ENCODE measurements around the gene GAS6. TPM values are rescaled to one million over a fixed set of nuclear protein-coding genes. Genes with fewer than 3 reads are reported as not detected.

The GAS6 gene
- total RNA-seq, 2 donors from 2014 or later: 83.0 to 145 TPM

- DNase-seq (no peak), ATAC-seq (no peak)
- Histone ChIP-seq H3K4me3 (no peak overlapping the region), H3K9me3 (no peaks in the 10 kb centered on the region), H3K36me3 (replicated peaks in 1 of 2; ENCODE audit: insufficient read depth in 1 of 2, low read depth in 2 of 2) (peaks cover 0 to 3% of the 10 kb centered on the region in 2 donors), H3K4me1 (peaks cover 47% of the 10 kb centered on the region), H3K27me3 (no peaks in the 10 kb centered on the region), H3K27ac (peak overlapping the region in 3 of 4 donors; percentile 81 to 89 (median 86))
- TF ChIP-seq POLR2A (IDR thresholded peaks at IDR 0.05) (no peak), CTCF (IDR thresholded peaks at IDR 0.05) (no peak)
- 79% methylated on average over 8 of the region's 8 CpGs; no CpG with 5 or more reads in 1 of the 2 donors for WGBS, 2 donors
- intact Hi-C loops (cut with DNase I): no loop called here
These were observed 25.1 kb downstream of the GAS6 start for GRCh38 chr13:113838711-113839201.

DNA sequence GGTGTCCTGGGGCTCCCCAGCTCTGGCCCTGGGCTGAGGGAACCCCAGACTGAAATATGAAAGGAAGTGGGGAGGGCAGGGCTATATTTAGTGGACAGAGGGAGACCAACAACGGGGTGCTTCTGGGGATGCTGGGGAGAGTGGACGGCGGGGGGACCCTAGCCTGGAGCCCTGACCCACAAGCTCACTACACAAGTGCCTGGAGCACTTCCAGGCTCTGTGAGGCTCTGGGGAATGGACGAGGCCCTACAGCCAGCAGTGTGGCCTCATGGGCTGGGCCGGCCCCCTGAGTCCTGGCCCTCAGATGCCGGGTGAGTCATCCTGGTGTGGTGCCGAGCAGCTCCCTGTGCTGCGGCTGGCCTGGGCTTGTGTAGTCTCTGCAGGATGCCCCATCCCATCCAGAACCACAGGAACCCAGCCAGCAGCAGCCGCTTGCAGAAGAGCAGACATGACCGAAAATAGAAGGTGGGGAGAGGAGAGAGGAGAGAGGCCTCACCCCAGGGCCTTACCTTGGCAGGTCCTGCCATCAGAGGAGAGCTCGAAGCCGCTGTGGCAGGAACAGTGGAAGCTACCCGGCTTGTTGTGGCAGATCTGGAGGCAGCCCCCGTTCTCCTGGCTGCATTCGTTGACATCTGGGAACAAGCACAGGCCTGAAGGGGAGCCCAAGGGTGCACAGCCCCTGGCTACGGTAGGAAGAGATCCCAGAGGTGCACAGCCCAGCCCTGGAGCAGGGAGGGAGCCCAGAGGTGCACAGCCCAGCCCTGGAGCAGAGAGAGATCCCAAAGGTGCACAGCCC is 26.1 kb downstream of the GAS6 start:
- ATAC-seq (peak; percentile 82), DNase-seq (peak; percentile 80 to 96 (median 88))
- peak overlapping the region; percentile 70 to 86 (median 77) for H3K27ac ChIP-seq
- H3K27me3 ChIP-seq: no peaks in the 10 kb centered on the region
- no peak overlapping the region for H3K4me3 ChIP-seq
- peaks cover 47% of the 10 kb centered on the region for H3K4me1 ChIP-seq
- intact Hi-C loops (cut with DNase I): no loop called here
- no peaks in the 10 kb centered on the region for H3K9me3 ChIP-seq
- WGBS, 2 donors: 42 to 48% methylated on average over 12 to 16 of the region's 16 CpGs
- H3K36me3 ChIP-seq (replicated peaks in 1 of 2; ENCODE audit: insufficient read depth in 1 of 2, low read depth in 2 of 2): peaks cover 0 to 5% of the 10 kb centered on the region in 2 donors
- TF ChIP-seq CTCF (IDR thresholded peaks at IDR 0.05): no peak
- TF ChIP-seq POLR2A (IDR thresholded peaks at IDR 0.05): peak in 2 of 3 donors; percentile 40 to 41

DNA sequence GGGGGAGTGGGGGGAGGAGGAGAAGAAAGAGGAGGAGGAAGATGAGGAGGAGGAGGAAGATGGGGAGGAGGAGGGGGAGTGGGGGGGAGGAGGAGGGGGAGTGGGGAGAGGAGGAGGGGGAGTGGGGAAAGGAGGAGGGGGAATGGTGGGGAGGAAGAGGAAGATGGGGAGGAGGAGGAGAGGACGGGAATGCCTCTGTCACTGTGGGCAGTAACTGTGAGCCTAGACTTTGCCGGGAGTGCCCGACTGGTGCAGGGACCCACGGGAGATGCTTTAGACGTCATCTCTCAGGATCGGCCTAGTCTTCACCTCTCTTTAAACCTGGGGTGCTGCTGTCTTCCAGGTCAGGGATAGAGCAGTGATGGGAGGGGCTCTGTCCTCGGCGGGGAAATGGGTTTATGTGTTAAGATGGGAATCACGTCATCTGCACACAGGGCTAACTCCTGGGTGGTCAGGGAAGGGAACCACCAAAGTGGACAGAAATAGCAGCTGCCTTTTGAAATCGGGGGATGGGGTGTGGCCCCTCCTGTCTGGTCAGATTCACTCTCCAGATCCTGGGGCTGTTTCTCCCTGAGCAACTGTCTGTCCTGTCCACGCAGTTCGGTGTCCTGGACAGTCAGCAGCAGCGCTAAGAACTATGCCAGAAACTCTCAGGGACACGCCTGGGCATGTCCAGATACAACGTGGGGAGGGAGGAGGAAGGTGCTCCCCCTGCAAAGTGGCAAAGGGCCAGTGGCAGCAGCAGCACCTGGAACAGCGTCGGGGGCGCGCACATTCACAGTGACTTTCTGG is 26.9 kb downstream of the GAS6 start:
- Histone ChIP-seq H3K9me3 (no peaks in the 10 kb centered on the region), H3K4me1 (peaks cover 47% of the 10 kb centered on the region), H3K36me3 (replicated peaks in 1 of 2; ENCODE audit: insufficient read depth in 1 of 2, low read depth in 2 of 2) (peaks cover 0 to 5% of the 10 kb centered on the region in 2 donors), H3K27ac (peak overlapping the region; percentile 70 to 86 (median 77)), H3K27me3 (no peaks in the 10 kb centered on the region), H3K4me3 (no peak overlapping the region)
- DNase-seq: peak; percentile 43 to 82 (median 60)
- ATAC-seq: peak; percentile 58
- TF ChIP-seq POLR2A (IDR thresholded peaks at IDR 0.05): no peak
- intact Hi-C loops (cut with DNase I): no loop called here
- 35 to 37% methylated on average over 18 to 19 of the region's 19 CpGs for WGBS, 2 donors

- 91 to 94% methylated on average over 20 to 36 of the region's 37 CpGs for WGBS, 2 donors
- H3K27ac ChIP-seq: no peak overlapping the region
- intact Hi-C loops (cut with DNase I): no loop called here
These were observed 28.2 kb downstream of the GAS6 start for GRCh38 chr13:113835461-113836270.

More at GRCh38 chr13:113835461-113836270, 28.2 kb downstream of the GAS6 start:
- Histone ChIP-seq H3K9me3 (no peaks in the 10 kb centered on the region), H3K4me1 (peaks cover 39% of the 10 kb centered on the region), H3K36me3 (replicated peaks in 1 of 2; ENCODE audit: insufficient read depth in 1 of 2, low read depth in 2 of 2) (peaks cover 0 to 5% of the 10 kb centered on the region in 2 donors), H3K4me3 (no peak overlapping the region), H3K27me3 (no peaks in the 10 kb centered on the region)
- ATAC-seq: no peak
- no peak for DNase-seq
- no peak for TF ChIP-seq CTCF (IDR thresholded peaks at IDR 0.05)
- TF ChIP-seq POLR2A (IDR thresholded peaks at IDR 0.05): no peak
